HG03378 (cell line): ENCODE measurements around the gene SPOCK3.
"Not testable (repeated sequence)": the region's sequence is repeated elsewhere in the genome, so short reads cannot be mapped to it uniquely, and the experiment has no call there.

ENCODE experiments used
- ATAC-seq: cut with Tn5 transposase; IDR thresholded peaks from one replicate; pipeline ENCODE4 v1.9.1; 2021; ENCODE audit warnings: mild to moderate bottlenecking, moderate library complexity; ENCODE audit not compliant: unreplicated experiment

Gene SPOCK3

DNA sequence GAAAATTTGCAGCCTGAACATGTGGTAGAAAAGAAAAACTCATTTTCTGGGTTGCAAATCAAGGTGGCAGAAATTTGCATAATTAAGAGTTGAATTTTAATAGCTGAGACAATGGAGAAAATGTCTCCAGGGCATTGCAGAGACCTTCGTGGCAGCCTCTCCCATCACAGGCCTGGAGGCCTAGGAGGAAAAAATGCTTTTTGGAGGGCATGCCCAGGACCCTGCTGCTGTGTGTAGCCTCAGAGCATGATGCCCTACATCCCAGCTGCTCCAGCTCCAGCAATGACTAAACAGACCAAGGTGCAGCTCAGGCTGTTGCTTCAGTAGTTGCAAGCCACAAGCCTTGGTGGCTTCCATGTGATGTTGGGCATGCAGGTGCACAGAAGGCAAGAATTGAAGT lies 266.1 kb downstream of the SPOCK3 start:
- not testable (repeated sequence) for ATAC-seq

DNA sequence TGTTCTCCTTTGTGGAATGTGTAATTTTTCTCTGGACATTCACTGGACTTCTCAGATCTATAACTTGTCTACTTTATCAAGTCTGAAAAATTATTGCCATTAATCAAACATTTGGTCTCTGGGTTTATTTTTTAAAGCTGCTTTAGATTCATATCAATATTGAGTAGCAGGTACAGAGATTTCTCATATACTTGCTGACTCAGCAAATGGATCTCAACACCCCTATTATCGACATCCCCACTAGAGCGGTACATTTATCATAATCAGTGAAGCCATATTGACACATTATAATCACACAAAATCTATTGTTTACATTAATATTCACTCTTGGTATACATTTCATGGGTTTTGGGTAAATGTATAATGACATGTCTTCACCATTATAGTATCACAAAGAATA lies 268.7 kb downstream of the SPOCK3 start:
- no peak for ATAC-seq

DNA sequence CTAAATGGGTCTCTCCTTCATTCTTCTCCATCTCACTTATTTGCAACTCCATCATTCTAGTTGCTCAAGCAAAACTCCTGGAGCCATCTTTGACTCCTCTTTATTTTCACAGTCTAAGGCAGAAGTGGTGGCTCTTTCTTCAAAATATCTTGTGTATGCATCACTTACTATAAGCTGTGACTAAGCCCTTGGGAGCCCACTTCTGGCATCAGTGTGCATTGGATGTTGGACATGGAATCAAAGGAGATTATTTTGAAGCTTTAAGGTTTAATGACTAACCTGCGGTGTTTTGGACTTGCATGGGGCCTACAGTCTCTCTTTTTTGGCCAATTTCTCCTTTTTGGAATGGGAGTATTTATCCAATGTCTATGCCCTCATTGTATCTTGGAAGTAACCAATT lies 276.8 kb downstream of the SPOCK3 start:
- no peak for ATAC-seq

DNA sequence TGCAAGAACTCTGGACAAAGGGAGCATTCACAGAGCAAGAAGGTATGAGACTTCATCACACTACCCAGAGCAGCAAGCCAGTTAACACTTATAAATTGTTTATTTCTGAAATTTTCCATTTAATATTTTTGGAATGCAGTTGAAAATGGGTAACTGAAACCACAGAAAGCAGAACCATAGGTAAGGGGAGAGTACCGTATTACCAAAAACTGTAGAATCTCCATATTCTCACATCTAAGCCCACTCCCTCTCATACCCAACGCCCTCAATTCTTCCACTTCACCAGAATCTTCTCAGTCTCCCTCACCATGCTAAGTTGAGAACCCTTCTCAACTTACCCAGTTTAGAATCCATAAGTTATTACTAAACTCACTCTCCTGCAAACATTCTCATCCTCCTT lies 277.8 kb downstream of the SPOCK3 start:
- ATAC-seq = no peak

DNA sequence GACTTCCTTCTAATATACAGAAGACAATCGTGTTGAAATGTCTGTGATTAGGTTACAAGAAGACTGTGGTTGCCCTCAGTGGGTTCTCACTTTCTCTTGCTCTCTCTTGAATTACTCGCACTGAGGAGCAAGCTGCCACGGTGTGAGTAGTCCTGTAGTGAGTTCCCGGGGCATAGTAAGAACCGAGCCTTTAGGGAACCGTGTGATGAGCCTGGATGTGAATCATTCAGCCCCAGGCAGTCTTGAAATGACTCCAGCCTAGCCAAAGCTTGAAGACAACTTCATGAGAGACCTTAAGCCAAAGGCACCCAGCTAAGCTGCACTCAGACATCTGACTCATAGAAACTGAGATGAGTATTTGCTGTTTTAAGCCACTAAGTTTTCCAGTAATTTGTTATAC lies 292.7 kb downstream of the SPOCK3 start:
- ATAC-seq = no peak

DNA sequence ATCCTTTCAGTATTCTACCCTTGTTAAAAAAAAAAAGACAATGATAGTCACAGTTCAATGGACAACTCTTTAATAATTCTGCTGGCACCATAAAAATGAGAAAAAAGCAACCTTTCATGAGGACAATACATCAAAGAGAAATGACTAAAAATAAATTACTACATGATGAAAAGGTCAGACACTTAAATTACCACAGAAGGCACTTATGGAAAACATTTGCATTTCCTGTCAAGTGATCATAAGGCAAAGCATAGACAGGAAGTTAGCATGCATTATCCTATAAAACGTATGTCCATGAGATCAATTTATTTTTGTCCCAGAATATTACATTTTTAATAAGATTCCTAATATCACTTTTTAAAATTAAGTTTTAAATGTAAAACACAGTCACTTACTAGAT lies 303.8 kb downstream of the SPOCK3 start:
- ATAC-seq = no peak

DNA sequence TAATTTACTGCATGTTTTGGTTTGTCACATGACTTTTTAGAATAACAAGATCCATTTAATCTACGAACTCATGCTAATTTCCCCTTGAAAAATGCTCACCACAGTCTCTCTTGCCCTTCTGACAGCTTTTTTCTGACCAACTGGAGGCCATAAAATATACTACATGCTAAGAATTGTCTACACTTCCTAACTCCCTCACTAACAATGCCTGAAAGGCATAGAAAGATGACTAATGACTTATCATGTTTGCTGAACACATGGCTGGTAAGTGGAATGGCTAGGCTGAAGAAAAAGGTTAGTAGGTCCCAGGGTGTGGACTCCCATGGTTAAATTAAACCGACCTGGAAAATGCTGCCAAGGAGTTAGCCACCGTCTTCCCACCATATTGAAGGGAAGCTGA lies 309.9 kb downstream of the SPOCK3 start:
- no peak for ATAC-seq

DNA sequence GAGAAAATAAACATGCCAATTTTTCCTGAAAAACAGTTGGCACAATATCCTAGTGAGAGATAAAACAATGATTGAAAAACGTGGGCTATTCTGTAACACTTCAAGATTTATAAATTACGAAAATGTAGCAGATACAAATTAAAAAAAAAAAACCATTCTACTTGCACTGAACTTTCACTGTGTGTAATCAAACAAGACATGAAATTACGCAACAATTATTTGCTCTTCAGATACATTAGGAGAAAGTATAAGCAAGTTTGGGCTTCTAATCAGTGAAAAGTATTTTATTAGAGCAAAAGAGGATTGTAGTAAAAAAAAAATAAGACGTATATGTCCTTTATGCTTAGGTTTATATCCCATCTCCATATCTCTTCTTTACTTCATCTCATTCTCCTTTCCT lies 320.4 kb downstream of the SPOCK3 start:
- ATAC-seq = no peak

DNA sequence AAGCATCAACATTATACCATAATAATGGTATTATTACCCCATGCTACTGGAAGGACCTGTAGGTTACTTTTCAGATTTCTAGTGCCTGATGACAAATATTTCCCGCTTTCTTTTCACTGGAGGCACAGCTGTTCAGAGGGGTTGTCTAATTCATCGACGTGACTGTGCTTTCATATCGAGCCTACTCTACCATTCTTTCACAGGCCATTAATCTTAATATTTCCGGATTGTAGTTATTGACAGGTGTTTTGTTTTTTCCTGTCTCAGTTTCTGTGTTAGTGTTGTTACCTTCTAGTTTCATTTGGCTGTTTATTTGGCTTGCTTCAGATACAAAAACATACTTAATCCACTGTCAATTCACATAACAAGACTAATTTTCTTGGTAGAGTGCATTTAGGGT lies 330.9 kb downstream of the SPOCK3 start:
- ATAC-seq = no peak

DNA sequence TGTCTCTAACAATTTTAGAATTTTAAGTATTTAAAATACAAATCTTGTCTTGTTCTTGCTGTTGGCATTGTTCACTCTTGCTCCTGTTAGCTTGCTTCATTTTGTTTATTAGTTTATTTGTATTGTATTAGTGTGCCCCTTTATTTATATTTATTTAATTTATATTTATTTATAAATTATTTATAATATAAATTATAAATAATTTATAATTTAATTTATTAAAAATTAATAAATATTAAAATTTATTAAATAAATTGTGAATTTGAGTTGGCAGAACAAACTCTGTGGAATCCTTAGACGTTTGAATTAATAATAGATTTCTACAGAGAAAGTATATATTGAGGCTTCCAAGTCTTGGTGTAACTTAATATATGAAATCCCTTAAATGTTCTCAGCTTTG lies 331.4 kb downstream of the SPOCK3 start:
- no peak for ATAC-seq

DNA sequence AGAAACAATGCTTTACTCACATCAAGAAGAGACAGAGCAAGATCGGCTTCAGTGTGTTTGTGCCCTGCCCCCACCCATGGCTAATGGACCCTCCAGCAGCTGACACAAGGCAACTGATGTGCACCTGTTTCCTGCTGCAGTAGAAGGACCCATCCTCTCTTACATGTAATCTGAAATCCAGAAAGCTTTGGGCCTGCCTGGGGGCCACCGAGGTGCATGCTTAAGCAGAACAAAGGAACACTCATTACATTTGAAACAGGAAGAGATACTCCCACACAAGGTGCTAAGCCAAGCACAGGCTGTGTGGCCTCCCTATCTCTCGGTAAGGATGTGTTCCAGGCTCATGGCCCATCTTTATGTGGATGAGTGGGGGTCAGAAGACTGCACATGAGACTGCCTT lies 338.0 kb downstream of the SPOCK3 start:
- peak; percentile 82 for ATAC-seq

DNA sequence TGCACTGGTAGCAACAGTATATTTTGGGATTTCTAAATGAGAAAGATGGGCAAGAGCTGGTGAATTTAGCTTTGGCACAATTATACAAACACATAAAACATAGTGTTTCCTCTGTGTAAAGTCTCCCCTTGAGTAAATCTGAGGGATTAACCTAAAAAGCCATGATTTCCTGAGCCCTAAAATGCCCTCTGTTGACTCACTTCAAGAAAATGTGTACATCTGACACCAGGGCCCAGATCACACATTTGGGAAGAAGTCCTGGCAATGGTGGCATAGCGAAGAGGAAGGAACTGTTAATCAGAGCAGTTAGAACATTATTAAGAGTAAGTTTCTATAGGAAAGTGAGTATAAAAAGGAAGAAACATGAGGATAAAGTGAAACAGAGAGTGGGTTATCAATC lies 338.5 kb downstream of the SPOCK3 start:
- no peak for ATAC-seq

DNA sequence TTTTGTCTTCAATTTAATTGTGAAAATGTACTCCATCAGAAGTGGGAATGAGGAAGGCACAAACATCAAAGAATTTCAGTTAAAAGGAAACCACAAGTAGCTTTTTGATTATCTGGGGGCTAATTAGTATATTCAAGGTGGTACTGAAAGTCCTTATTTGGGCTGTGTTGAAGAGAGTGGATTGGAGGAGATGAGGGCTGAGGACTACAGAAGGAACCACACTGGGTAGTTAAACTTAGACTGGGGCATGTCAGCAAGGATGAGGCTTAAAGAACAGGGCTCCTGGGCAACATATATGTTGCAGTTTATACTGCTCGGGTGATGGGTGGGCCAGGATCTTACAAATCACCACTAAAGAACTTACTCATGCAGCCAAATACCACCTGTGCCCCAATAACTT lies 346.8 kb downstream of the SPOCK3 start:
- no peak for ATAC-seq

DNA sequence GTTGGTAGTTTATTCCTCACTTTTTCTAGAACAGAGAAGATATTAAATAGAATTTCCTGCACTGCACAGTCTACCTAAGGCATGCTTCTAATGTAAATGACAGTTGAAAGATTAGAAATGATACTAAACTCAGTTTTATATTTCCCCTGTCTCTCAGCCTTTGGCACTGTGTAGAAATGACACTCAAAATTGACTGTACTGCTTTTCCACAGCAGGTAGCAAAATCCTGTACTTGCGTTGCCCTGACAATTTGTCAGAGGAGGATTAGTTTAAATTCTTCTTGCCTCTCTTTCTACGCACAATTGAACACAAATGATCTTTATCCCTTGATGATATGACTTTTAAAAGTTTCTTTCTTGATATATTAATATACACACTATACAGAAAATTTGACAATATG lies 347.6 kb downstream of the SPOCK3 start:
- no peak for ATAC-seq

DNA sequence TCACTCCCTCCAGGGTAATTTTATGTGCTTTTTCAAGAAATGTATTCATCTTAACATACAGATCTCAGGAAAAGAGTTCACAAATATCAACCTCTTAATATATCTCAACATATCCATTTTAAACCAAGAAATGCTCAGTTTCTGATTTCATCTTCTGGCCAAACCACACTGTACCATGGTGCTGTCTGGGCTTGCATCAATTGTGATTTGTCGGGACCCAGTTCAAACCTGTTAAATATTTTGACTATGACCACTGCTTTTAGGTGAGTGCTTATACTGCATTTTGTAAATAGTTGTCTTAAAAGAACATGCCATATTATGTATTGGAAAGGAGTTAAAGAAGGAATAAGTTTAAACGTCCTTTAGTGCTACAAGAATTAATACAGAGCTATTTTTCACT lies 352.1 kb downstream of the SPOCK3 start:
- no peak for ATAC-seq

DNA sequence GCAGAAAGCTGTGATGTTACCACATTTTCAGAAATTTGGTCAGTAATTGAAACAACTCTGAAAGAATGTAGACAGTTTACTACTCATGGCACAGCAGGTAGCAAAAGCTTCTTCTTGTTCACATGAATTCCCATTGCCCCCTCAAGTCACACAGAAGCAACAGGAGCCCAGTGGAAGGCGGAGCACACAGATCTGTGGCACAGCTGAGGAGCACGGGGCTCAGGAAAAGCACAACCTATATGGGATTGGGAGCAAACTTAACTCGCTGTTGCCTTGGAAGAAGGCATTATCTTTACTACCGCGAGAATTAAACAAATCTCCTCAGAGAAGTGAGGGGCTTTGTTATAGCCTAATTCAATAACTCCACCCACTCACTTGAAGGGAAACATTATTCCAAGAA lies 358.5 kb downstream of the SPOCK3 start:
- no peak for ATAC-seq

DNA sequence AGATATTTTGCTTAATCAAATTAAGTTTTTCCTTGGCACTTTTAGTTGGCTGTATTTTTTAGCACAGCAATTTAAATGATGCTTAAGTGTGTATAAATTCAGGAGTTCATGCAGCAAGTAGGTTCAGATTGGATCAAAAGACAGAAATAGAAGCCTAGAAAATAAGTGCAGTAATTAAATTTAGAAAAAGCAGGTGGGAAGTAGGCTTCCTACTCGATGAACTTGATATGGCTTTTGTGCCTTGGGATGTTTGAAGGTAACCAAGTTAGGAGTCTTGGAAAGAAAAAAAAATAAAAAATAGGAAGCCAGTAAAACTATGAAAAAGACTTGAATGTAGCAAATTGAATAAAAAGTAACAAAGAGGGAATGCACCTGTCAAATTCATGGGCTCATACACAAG lies 372.3 kb downstream of the SPOCK3 start:
- ATAC-seq = no peak

DNA sequence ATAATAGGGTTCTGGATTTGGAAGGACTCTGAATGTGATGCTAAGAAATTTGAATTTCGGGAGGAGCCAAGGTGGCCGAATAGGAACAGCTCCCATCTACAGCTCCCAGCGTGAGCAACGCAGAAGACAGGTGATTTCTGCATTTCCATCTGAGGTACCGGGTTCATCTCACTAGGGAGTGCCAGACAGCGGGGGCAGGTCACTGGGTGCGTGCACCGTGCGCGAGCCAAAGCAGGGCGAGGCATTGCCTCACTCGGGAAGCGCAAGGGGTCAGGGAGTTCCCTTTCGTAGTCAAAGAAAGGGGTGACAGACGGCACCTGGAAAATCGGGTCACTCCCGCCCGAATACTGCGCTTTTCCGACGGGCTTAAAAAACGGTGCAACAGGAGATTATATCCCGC lies 383.9 kb downstream of the SPOCK3 start:
- not testable (repeated sequence) for ATAC-seq

DNA sequence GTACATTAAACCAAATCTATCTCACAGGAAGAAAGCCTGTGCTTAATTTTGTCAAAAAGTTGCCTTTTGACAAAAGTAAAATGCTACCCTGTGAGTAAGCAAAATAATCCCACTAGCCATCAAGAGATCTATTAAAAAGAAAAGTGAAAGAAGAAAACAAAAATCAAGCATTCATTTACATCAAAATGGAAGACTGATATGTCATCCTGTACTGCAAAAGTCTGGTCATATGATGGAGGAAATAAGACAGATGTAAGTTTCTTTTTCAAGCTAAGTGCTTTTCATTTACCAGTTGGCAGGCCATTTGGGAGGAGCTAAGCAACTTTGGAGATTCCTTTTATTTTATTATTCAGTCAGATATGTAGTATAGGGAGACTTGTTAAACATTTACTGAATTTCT lies 387.4 kb downstream of the SPOCK3 start:
- ATAC-seq = peak; percentile 43

DNA sequence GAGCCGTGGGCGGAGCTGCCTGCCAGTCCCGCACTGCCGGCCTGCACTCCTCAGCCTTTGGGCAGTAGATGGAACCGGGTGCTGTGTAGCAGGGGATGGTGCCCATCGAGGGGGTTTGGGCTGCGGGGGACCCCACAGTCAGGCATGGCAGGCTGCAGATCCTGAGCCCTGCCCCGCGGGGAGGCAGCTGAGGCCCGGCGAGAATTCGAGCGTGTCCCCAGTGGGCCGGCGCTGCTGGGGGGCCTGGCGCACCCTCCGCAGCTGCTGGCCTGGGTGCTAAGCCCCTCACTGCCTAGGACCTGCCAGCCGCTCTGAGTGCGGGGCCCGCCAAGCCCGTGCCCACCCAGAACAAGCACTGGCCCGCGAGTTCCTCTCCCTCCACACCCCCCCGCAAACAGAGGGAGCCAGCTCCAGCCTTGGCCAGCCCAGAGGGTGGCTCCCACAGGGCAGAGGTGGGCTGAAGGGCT lies 391.5 kb downstream of the SPOCK3 start:
- no peak for ATAC-seq

DNA sequence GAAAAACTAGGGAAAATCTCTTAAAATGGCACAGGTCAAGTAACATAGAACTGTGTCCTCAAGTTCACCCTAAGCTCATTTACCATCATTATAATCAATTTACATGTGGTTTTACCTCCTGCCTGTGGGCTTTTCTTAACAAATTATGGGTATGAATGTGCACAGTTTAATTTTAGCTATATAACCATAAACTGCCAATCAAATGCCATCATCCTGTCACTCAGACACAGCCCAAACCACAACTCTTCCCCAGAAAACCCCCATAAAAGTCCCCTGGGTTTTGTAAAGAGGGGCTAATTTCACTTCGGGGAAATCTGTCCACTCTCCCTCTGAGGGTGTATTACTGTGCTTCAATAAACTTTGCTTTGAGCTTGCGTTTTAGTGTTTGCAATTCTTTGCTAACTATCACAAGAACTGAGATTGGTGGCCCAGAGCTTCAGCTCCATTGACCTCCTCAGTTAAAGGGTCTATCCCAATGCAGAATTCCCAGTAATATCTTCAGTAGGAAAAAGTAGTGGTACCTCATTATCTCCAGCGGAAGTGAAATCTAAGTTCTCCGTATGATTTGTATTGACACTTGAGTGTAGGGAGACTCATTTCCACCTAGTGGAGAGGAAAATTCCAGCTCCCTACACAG lies 394.6 kb downstream of the SPOCK3 start:
- ATAC-seq = peak; percentile 89

DNA sequence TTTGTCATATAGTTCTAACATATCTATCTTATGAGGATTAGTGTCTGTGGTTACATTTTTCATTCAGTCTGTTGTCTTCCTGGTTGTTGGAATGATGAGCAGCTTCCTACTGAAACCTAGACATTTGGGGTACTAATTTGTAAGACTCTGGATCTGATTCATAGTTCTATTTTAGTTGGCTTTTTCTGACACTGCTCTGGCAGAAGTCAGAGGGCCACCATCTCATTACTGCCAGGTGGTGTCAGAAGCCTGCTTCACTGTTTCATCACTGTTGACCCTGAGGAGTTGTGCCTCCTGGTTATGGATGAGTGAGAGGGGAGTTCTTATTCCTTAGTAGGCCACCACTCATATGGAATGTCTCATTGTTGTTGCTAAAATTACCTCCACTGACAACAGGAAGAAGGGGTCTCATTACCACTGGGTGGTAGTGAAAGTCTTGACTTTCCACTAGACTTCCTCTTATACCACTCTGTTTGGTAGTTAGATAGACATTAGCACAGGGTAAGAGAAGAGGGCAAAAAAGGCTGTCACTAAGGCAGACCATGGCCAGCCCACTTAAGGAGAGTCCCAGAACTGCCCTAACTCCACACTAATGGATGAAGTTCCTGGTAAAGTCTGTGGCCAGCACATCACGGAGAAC lies 395.2 kb downstream of the SPOCK3 start:
- peak; percentile 63 for ATAC-seq

DNA sequence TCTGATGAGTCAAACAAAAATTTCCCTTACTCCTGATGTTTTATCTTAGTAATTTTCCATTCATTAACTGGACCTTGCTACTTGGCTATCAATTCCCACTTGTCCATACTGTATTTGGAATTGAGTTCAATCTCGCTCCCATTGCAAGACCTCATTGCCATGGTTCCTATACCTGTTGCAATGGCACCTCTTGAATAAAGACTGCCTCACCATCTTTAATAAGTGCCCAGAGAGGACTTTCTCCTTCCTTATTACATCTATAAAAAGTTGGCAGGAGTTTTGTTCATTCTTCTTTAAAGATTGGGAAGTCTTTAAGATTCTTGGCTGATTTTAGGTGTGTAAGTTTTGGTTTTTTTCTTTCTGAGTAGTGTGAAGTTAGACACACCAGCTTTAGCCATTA lies 397.4 kb downstream of the SPOCK3 start:
- no peak for ATAC-seq
